ENCODE measurements around the gene ACTN1.
A peak's percentile ranks its signal among the peaks of the same experiment; 100 is the strongest.

Gene ACTN1

DNA sequence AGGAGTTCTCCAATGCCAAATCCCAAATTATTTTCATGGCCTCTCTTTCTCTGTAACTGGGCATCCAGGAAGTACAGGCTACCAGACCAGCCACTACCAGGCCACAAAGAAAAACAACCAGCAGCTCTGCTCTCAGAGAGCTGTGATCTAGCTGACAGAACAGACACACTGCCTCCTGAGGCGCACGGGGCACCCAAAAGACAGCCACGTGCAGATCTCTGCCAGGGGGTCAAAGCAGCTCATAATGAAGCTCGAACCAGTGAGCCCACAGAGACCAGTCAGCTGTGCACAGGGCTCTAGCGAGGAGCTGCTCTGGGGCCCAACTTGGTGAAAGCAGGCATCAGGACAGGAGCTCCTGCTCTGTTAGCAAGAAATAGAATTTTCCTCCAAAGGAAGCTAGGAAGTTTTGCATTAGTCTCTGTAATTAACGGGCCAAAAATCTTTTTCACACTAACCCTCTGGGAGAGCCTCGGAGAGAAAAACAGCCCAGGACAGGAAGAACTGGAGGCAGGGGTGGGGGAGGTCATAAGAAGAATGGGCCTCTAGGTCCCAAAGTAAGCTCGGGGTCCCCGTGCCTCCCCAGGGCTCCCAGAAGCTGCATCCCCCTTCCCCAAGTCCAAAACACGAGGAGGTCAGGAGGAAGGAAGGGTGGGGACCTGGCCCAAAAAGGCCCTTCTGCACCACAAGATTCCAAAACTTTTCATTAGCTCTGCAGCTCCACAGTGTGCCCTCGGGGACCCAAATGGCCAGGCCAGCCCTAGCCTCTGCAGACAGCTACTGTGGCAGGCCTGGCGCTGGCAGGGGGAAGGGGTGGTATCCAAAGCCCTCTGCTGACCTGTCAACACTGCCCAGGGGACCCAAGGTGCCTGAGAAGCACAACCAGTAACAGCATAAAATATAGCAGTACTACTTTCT, 30.2 kb downstream of the ACTN1 start:
- no peak for DNase-seq

DNA sequence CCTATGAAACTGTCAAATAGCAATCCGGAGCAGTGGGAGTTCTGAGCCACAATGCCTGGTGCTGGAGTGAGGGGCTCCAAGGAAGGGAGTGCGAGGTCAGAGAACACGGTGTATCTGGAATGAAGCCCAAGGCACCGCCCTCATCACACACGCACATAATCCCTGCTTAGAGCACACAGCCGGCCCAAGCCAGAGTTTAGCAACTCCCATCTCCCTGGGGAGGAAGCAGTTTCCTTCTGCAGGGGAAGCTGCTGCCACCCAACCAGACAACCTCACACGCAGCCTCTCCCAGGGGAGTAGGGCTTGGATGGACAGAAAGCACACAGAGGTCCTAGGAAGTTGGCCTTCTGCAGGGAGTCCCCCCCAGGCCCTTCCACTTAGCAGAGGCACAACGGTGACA, 31.3 kb downstream of the ACTN1 start:
- DNase-seq: no peak

DNA sequence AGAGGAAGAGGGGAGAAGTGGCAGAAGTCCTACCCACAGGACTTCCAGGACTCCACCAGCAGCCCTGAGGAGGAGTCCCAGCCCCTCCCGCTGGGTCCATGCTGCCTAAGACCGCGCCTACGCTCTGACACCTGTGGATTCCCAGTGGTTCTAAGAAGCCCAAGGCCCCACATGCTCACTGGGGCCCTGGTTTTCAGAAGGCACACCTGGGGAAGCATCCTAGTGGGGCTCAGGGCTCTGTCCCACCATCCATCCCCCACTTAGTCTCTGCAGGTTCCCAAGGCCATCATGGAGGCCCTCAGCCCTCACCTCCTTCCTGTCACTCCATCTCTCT, 32.6 kb downstream of the ACTN1 start:
- no peak for DNase-seq

DNA sequence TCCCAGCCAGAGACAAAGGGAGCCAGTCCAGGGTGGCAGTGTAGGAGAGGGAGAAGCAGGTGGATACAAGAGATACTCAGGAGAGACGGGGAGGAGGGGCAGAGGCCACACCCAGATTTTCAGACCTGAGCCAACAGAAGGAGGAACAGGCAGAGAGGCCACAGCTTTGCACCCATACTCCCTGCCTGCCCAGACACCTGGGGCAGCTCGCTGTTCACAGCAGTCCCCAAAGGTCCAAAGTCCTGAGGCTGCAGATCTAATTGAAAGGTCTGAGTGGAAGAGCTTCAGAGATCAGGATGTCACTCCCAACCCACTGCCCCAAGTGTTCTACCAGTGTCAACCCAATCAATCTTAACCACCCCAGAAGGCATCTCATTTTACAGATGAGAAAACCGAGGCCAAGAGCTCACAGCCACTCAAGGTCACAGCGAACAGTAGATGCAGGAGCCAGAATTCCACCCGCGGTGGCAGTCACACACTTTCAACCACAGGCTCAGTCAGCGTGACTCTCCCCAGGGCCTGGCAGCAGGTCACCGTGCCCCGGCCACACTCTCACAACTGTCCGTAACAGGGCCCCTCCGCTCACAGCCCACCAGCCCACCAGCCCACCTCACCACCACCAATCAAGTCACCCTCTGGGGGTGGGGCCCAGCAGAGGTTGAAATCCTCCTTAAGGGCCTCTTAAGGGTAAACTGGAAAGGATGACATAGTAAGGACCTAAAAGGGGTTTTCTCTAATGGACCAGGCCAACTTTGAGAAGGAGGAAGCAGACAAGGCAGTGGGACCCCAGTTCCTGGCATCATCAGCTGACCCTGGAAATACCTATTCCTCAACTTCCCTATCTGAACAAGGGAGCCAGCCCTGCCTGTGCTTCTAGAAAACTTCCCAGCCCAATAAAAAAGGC, 33.3 kb downstream of the ACTN1 start:
- no peak for DNase-seq

DNA sequence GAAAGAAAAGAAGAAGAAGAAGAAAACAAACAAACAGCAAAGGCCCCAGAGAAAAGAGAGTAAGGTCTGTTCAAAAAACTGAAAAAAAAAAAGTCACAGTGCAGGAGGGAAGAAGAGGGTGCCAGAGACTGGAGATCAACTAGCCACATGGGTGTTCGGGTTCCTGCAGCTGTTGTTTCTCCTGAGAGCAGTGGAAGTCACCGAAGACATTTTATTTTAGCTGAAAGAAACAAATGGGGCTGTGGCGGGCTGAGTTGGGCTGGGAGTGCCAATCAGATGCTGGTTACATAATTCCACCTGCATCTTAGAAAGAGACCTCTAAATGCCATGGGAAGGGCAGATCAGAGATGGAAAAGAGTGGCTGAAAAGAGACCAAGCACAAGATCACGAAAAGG, 33.9 kb downstream of the ACTN1 start:
- DNase-seq: no peak

DNA sequence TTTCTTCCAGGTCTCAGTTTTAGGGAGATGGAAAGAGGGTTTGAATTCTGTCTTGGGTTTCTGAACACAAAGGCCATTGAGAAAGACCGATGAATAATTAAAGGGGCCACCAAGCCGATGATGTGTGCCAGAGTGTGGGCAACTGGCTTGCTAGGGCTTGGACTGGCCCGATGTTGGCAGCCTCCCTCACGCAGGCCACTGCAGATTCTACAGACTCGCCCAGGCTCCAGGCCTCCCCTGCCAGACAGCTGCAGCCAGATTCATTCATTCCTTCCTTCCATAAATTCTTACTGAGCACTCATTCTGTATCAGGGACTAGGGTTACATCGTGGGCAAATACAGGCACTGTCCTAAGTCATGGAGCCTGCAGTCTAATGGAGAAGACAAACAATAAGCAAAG, 34.9 kb downstream of the ACTN1 start:
- DNase-seq: no peak

DNA sequence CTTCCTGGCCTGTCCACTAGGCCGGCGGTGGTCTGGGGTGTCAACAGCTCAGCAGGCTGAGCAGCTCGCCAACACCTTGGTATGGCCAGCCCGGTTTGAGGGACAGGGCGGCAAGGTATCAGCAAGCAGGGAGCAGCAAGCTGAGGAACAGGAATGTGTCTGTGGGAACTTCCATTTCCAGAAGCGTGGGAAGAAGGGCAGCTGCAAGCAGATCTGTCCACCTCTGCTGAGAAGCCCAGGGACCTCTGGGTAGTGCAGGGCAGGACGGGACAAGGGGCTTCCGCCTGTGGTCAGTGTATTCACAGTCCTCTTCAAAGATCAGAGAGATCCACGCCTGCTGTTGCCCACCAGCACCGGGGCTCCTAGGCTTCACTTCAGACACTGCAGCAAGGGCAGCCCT, 36.0 kb downstream of the ACTN1 start:
- DNase-seq: no peak

DNA sequence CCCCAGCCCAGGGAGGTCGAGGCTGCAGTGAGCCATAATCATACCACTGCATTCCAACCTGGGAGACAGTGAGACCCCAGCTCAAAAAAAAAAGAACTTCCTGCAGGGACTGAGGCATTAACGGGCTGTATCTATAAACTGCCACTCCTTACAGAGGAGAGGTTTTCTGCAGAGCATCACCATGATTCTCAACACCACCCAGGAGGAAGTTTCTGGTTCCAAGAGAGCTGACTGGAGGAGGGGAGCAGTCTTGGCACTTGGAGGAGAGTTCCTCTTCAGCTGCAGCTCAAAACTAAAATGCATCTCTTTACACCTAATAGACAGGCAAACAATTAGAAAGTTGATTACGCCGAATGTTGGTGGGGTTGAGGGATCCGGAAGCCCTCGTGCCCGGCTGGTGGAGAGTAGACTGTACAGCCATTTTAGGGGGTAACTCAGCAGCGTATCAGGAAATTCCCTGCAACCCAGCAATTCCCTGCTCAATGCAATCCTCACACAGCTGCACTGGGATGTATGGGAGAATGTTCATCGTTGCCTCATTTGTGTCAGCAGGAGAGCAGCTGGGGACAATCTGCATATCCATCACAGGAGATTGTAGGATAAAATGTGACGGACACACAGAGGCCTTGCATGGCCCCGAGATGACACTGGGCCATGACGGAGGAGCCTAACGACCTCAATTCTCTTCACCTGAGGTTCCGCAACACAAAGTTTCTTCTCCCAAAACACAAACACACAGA, 36.6 kb downstream of the ACTN1 start:
- DNase-seq: no peak

DNA sequence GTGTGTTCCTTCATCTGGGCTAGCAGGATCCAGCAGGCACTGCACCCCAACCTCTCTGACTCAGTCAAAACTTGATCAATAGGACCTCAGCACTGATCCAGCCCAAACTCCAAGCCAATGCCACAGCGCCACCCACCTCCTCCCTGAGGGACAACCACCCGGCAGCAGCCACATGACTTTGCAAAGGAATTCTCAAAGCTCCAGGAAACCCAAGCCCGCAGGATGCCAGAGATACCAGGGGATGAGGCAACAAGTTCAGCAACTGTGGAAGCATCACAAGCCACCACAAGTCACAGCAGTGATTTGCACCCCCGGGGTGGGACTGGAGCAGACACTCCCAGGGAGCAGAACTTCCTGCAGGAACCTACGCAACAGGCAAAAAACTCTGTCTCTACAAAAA, 37.3 kb downstream of the ACTN1 start:
- DNase-seq: no peak

DNA sequence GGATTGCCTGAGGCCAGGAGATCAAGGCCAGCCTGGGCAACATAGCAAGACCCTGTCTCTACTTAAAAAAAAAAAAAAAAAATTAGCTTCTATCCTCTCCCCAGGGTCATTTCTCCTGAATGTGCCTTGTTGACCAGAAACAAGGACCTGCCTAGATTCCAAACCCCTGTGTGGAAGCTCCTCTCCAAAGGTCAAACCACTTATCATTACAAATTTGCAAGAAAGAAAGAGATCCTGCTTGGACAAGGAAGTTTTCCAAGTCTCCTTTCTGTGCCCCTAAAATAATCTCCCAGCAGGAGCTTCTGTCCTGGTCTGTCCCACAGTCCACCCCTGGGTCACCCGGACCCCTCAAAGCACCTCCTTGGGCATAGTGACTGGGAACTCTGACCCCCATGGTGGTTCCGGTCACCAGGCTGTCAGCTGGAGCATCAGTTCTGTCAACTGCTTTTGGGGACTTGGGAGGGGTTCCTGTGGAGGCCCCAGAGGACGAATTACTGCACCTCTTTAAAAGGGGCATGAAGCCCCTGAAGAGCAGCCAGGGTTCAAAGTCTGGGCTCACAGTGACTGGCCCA, 38.4 kb downstream of the ACTN1 start:
- no peak for DNase-seq

DNA sequence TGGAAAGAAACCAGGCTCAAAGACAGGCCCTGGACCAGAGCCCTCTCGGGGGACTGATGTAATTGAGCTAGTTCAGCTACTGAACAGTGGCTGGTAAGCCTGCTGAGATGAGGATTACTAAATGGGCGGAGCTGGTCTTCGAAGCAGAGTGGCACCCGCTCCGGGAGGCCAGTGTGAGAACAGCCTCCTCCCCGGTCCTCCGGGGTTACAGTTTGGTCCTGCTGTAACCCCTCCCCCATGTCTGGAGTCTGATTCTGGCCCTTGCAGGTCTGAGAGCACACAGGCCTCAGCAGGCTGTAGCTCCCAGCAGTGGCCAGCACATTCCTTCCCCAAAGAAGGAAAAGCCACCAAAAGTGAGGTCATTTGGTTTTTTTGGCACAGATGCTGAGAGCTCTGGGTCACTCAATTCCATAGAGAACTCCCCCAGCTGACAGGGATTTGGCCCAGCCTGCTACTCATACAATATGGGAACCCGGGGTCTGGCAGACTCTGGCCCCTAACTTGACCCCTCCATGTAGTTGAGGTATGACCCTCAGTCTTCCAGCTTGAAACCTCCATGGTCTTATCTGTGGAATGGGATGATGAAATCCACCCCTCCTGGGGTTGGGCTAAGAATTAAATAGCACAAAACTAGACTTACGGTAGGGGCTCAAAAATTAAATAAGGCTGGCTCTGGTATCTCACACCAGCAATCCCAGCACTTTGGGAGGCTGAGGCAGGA, 39.0 kb downstream of the ACTN1 start:
- no peak for DNase-seq

DNA sequence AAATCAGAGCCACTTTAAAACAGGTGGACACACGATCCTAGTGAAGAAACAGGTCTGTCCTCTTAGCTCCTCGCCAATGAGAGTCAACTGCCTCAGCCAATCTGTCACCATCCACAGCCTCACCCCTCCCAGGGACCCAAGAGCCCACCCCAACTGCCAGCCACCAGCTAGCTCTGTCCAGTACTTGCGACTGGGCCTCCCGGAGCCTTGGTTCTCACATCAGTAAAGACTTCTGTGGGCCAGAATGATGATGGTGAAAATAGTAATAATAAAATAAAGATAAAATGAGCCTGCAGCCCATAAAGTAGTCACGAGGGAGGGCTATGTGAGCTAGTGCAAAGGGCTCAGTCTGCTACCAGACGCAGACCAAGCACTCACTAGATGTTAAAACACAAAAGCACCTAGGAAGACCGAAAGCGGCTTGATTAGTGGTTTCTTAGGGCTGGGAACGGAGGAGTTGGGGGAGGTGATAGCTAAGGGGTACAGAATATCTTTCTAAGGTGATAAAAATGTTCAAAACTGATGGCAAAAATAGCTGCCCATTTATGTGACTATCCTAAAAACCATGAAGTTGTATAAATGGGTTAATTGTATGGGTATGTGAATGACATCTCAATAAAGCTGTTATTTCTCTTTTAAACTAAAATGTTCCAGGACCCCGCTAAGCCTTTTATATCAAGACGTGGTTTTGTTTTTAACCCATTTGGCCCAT, 39.8 kb downstream of the ACTN1 start:
- DNase-seq: no peak

DNA sequence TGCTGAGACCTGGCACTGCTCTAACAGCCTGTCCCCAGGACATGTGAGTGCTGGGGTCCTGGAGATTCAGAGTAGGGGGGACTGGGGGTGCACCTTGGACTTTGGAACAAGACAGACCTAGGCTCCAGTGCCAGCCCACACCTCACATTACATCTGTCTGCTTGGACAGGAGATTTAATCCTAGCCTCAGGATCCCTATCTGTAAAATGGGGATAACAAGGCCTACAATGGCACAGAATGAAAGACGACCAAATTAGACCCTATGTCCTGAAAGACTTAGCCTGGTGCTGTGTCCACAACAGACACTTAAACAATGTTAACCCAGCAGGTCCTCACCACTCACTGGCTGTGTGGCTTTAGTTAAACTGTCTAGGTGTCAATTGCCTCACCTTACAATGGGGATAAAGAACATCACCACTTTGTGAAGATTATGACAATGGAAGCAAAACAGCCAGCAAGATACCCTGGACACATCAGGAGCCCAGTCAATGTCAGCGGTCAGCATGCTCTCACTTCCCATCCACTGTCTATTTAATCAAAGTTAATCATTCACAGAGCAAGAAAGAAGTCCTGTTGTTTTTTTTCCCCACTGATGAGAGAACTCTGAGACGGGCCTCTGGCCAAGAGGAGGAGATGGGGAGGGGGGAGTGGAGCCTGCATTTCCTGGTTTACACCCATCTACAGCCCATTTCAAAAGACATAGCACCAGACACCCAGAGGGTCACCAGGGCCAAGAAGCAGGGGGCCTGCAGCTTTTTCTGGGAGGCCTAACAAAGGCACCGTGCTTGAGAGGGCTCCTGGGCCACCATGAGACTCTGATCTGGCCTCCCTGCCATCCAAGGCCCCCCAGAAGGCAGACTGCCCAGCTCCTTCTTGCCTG, 40.6 kb downstream of the ACTN1 start:
- DNase-seq: no peak

DNA sequence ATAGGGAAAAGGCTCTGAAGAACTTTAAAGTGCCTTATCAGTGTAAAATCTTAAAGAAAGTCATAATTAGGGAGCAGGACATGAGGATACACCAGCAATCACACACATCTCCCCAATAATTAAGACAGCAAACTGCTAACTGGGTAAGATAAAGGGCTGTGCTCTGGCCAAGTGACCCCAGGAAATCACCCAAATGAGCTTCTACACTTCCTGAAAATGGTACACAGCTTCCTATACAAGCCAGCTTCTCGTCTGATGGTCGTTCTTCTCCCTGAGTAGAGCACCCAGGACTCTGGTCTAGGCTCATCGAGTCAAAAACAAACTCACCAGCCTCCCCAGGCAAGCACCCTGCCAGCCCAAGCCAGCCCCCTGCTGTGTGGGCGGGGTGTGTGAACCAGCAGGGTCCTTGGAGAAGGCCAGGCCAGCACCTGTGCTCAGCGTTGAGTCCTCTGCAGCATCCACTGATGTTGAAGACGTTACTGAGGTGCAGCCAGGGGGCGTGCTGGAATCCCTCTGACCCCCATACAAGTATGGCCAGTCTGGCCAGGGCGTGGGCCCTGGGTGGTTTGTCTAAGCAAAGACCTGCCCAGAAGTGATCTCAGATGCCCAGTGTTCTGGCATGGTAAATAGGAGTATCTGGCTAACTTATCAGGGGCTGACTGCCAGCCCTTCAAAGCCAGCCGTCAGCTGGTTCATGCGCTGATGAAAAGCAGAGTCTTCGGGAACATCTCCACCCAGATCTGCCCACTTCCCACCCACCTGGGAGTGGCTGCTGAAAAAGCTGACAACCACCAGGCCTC, 41.4 kb downstream of the ACTN1 start:
- DNase-seq: no peak

DNA sequence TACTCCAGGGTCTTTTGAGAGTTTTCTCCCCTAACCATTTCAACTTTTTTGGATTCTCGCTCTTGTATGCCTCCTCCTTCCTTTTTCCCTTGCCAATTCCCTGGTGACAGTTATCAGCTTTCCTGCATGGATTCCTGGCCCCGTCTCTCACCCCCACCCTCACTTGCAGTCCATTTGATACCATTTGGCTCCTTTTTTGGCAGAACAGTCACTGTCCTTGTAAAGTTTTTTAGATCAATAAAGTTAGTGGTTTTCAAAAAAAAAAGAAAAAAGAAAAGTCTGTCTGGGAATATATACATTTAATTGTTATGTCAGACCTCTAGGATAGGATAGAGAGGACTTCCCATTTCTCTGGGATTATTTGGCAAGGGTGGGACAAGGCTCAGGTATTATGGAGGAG, 42.1 kb downstream of the ACTN1 start:
- DNase-seq: no peak

DNA sequence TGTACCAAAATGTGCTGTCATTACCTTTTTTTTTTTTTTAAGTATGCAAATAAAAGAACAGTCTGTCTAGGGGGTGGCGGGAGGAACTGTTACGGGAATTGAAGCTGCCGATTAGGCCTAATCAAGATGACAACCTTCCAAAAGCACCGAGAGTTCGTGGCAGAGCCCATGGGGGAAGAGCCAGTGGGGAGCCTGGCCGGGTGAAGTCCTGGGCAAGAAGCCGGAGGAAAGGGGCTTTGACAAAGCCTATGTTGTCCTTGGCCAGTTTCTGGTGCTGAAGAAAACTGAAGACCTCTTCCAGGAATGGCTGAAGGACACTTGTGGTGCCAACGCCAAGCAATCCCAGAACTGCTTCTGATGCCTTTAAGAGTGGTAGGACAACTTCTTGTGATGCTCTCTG, 42.6 kb downstream of the ACTN1 start:
- DNase-seq: no peak

DNA sequence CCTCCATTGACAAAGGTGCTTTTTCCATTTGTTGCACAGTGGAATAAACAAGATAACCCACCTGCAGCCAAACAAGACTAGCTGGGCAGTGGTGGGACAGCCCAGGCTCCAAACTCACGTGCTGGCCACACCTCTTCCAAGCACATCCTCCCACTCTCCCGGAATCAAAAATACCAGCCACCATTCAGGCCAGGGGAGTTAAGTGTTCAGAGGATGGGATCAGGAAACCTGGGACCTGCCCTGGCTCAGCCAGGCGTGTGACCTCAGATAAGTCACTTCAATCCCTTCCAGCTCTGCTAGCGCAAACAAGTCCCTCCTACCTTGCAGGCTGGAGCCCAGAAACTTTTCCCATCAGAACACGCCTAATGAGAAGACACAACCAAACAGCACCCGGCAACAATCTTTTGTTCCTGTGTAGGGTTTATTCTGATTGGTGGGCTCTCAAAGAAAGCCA, 43.3 kb downstream of the ACTN1 start:
- DNase-seq: no peak

DNA sequence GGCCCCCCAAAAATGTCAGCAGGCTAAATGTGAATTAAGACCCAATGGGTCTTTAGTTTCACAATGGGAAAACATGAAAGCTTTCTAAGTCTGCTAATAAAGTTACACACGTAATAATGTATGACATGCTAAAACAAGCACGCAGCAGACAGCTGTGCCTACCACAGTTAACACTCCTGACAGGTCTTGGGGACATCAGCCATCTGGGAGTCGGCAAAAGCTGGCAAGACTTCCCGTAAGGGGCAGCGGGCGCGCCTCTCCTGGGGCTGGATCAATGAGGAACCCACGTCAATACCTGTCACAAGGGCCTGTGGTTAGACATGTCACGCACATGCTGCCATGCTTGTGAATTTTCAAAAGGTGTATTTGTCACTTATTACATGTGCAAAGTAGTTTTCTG, 45.0 kb downstream of the ACTN1 start:
- no peak for DNase-seq

DNA sequence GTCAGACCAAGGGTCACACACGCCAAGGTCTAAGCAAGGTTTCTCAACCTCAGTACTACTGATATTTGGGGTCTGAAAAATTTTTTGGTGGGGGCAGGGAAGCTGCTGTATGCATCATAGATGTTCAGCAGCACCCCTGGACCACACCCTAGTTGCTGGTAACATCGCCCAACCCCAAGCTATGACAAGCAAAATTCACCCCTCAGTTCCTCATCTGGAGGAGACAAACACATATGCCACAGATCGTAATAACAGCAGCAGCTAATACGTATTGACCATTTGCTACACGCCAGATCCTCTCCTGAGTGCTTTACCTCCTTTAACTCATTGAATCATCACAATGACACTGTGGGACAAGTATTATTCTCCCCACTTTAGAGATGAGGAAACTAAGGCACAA, 46.4 kb downstream of the ACTN1 start:
- DNase-seq: peak in 1 of 2 donors; percentile 71

DNA sequence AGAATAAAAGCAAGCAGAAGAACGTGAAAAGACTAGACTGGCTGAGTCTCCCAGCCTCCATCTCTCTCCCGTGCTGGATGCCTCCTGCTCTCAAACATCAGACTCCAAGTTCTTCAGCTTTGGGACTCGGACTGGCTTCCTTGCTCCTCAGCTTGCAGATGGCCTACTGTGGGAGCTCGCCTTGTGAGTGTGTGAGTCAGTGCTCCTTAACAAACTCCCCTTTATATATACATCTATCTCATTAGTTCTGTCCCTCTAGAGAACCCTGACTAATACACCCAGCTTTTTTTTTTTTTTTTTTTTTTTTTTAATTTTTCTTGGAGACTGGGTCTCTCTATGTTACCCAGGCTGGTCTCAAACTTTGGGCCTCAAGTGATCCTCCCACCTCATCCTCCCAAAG, 46.9 kb downstream of the ACTN1 start:
- no peak for DNase-seq

All from CD4-positive, alpha-beta T cell treated with Interleukin-1 beta for 1 hour (primary cell).